ENCODE measurements around the gene USP50. TPM values are rescaled to one million over a fixed set of nuclear protein-coding genes. Genes with fewer than 3 reads are reported as not detected.

Gene USP50
- total and polyA plus RNA-seq, 2 of the 13 experiments (the other 11 are each of a cell fraction or from before 2014, with no cell fraction given): 0.86 TPM; not detected in 1

DNA sequence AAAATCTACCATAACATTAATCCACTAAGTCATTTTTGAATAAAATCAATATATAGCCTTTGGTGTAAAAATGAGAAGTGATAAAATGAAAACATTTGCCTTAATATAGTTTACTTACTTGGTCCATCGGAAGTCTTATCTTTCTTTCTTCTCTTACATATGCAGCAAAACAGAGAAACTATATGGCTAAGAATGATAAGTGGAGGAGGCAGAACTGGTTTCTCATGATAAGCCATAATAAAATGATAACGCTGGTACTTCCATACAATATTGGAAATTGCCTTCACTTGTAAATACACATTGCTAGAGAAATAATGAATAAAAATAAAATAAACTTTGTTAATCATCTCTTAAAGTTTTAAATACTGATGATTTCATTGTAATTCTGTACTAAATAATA lies 47.8 kb upstream of the USP50 start:
- no peak for FAIRE-seq
- peaks cover 8 to 44% of the 10 kb centered on the region in 2 experiments for H3K36me3 ChIP-seq (replicated peaks in 1 of 2; ENCODE audit: control insufficient read depth in 1 of 2, insufficient read depth in 2 of 2, low read length in 2 of 2)
- TF ChIP-seq NFKB2 (CRISPR knock-in tag; IDR thresholded peaks at IDR 0.05; ENCODE audit: borderline replicate concordance): no peak
- TF ChIP-seq, protein P1, sequence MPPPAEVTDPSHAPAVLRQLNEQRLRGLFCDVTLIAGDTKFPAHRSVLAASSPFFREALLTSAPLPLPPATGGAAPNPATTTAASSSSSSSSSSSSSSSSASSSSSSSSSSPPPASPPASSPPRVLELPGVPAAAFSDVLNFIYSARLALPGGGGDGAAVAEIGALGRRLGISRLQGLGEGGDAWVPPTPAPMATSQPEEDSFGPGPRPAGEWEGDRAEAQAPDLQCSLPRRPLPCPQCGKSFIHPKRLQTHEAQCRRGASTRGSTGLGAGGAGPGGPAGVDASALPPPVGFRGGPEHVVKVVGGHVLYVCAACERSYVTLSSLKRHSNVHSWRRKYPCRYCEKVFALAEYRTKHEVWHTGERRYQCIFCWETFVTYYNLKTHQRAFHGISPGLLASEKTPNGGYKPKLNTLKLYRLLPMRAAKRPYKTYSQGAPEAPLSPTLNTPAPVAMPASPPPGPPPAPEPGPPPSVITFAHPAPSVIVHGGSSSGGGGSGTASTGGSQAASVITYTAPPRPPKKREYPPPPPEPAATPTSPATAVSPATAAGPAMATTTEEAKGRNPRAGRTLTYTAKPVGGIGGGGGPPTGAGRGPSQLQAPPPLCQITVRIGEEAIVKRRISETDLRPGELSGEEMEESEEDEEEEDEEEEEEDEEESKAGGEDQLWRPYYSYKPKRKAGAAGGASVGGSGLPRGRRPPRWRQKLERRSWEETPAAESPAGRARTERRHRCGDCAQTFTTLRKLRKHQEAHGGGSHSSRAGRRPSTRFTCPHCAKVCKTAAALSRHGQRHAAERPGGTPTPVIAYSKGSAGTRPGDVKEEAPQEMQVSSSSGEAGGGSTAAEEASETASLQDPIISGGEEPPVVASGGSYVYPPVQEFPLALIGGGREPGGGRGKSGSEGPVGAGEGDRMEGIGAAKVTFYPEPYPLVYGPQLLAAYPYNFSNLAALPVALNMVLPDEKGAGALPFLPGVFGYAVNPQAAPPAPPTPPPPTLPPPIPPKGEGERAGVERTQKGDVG (CRISPR knock-in tag; IDR thresholded peaks at IDR 0.05; ENCODE audit: borderline replicate concordance): no peak
- no peak for TF ChIP-seq ETV5 (CRISPR knock-in tag; IDR thresholded peaks at IDR 0.05; ENCODE audit: borderline replicate concordance)
- no peak for TF ChIP-seq ZNF234 (CRISPR knock-in tag; conservative IDR thresholded peaks at IDR 0.05)
- TF ChIP-seq ZBTB21 (CRISPR knock-in tag; IDR thresholded peaks at IDR 0.05): no peak
- no peak for TF ChIP-seq SALL1 (CRISPR knock-in tag; IDR thresholded peaks at IDR 0.05)
- no peak for TF ChIP-seq ZNF207 (IDR thresholded peaks at IDR 0.05; ENCODE audit: borderline replicate concordance)
- TF ChIP-seq AGO1 (IDR thresholded peaks at IDR 0.05; ENCODE audit: low read depth, low read length, poor library complexity, severe bottlenecking): no peak
- no peak for TF ChIP-seq HOXA7 (CRISPR knock-in tag; IDR thresholded peaks at IDR 0.05)
- TF ChIP-seq, protein P2, sequence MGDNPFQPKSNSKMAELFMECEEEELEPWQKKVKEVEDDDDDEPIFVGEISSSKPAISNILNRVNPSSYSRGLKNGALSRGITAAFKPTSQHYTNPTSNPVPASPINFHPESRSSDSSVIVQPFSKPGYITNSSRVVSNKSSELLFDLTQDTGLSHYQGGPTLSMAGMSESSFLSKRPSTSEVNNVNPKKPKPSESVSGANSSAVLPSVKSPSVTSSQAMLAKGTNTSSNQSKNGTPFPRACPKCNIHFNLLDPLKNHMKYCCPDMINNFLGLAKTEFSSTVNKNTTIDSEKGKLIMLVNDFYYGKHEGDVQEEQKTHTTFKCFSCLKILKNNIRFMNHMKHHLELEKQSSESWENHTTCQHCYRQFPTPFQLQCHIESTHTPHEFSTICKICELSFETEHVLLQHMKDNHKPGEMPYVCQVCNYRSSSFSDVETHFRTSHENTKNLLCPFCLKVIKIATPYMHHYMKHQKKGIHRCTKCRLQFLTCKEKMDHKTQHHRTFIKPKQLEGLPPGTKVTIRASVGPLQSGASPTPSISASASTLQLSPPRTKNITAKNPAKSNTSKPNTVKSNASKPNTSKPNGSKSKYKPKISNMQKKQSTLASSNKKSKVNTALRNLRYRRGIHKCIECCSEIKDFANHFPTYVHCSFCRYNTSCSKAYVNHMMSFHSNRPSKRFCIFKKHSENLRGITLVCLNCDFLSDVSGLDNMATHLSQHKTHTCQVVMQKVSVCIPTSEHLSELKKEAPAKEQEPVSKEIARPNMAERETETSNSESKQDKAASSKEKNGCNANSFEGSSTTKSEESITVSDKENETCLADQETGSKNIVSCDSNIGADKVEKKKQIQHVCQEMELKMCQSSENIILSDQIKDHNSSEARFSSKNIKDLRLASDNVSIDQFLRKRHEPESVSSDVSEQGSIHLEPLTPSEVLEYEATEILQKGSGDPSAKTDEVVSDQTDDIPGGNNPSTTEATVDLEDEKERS (CRISPR knock-in tag; IDR thresholded peaks at IDR 0.05): no peak
- TF ChIP-seq ZNF432 (CRISPR knock-in tag; IDR thresholded peaks at IDR 0.05; ENCODE audit: borderline replicate concordance): no peak
- no peak for TF ChIP-seq ZNF446 (CRISPR knock-in tag; IDR thresholded peaks at IDR 0.05)
- TF ChIP-seq, protein P3, sequence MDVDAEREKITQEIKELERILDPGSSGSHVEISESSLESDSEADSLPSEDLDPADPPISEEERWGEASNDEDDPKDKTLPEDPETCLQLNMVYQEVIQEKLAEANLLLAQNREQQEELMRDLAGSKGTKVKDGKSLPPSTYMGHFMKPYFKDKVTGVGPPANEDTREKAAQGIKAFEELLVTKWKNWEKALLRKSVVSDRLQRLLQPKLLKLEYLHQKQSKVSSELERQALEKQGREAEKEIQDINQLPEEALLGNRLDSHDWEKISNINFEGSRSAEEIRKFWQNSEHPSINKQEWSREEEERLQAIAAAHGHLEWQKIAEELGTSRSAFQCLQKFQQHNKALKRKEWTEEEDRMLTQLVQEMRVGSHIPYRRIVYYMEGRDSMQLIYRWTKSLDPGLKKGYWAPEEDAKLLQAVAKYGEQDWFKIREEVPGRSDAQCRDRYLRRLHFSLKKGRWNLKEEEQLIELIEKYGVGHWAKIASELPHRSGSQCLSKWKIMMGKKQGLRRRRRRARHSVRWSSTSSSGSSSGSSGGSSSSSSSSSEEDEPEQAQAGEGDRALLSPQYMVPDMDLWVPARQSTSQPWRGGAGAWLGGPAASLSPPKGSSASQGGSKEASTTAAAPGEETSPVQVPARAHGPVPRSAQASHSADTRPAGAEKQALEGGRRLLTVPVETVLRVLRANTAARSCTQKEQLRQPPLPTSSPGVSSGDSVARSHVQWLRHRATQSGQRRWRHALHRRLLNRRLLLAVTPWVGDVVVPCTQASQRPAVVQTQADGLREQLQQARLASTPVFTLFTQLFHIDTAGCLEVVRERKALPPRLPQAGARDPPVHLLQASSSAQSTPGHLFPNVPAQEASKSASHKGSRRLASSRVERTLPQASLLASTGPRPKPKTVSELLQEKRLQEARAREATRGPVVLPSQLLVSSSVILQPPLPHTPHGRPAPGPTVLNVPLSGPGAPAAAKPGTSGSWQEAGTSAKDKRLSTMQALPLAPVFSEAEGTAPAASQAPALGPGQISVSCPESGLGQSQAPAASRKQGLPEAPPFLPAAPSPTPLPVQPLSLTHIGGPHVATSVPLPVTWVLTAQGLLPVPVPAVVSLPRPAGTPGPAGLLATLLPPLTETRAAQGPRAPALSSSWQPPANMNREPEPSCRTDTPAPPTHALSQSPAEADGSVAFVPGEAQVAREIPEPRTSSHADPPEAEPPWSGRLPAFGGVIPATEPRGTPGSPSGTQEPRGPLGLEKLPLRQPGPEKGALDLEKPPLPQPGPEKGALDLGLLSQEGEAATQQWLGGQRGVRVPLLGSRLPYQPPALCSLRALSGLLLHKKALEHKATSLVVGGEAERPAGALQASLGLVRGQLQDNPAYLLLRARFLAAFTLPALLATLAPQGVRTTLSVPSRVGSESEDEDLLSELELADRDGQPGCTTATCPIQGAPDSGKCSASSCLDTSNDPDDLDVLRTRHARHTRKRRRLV (CRISPR knock-in tag; IDR thresholded peaks at IDR 0.05): no peak
- TF ChIP-seq ZNF331 (CRISPR knock-in tag; IDR thresholded peaks at IDR 0.05): no peak
- no peak for TF ChIP-seq NCOA2 (CRISPR knock-in tag; IDR thresholded peaks at IDR 0.05)

More for the DNA sequence above, 47.8 kb upstream of the USP50 start:
- H4K20me1 ChIP-seq (ENCODE audit: insufficient read depth, low read length): no peaks in the 10 kb centered on the region
- intact Hi-C loops (cut with micrococcal nuclease; ENCODE audit: unreplicated experiment) (no loop called here), in situ Hi-C loops (cut with HindIII; ENCODE audit: extremely low pct_ligation_motif_present, low pct_unique_long_range_greater_than_20kb) (no loop called here)
- no peak overlapping the region for H3K27ac ChIP-seq (ENCODE audit: extremely low read length, insufficient read depth, low read length)
- no peaks in the 10 kb centered on the region for H3K79me2 ChIP-seq (ENCODE audit: insufficient read depth, low read length)
- H3K27me3 ChIP-seq (ENCODE audit: control insufficient read depth in 1 of 2, insufficient read depth in 2 of 2, low read length in 2 of 2): no peaks in the 10 kb centered on the region
- no peaks in the 10 kb centered on the region for H3K4me1 ChIP-seq (ENCODE audit: insufficient read depth, low read length)
- DNase-seq (ENCODE audit: low spot score) (no peak), ATAC-seq (no peak)
- H3K4me2 ChIP-seq (ENCODE audit: low read depth, low read length): no peak overlapping the region
- CTCF ChIA-PET (ENCODE audit: low intra/inter-chr PET ratio, low total read pairs): no interaction called here
- no peak overlapping the region for H3K4me3 ChIP-seq (replicated peaks in 1 of 3; ENCODE audit: insufficient read depth in 1 of 3, low read depth in 2 of 3, low read length in 3 of 3)
- no TSS peak for BruUV-seq (replicated peaks)
- H3K9ac ChIP-seq (ENCODE audit: insufficient read depth, low read depth, low read length): no peak overlapping the region
- no peak overlapping the region for H2AFZ ChIP-seq (ENCODE audit: low read length)
- H3K9me3 ChIP-seq (ENCODE audit: low read length): no peaks in the 10 kb centered on the region
- 97% methylated on average over 2 of the region's 2 CpGs for WGBS (ENCODE audit: low lambda C conversion rate)
- POLR2A ChIA-PET: no interaction called here
